ENCODE data around the gene SHISAL2B.

GRCh38 chr5:64754066-64754465, 63.8 kb downstream of the SHISAL2B start:
- TF ChIP-seq CTCF (IDR thresholded peaks at IDR 0.05) (no peak), POLR2A (IDR thresholded peaks at IDR 0.05) (no peak), EP300 (IDR thresholded peaks at IDR 0.05) (no peak)

Measured in stomach (tissue), 4 donors.